Left lung (tissue), 10 donors: ENCODE data around the gene IMP4. TPM values are rescaled to one million over a fixed set of nuclear protein-coding genes. Genes with fewer than 3 reads are reported as not detected.

Experiments used
- ATAC-seq: fragments of 200-7000 bp; cut with Tn5 transposase; one replicate; pipeline ENCODE4 v1.9.1; 2020; ENCODE audit warnings: moderate library complexity
- DNase-seq, 4 donors: peaks; one replicate each; pipeline ENCODE4 v3.0.0-alpha.2; 2013 to 2020
- H3K27ac ChIP-seq, 2 donors: fragments of 200-600 bp; sonication (generic) in 1 of 2; one replicate each; pipeline versions ENCODE4 v1.5.0 to v1.8.0; 2020 to 2021
- H3K27me3 ChIP-seq, 2 donors: fragments of 200-600 bp; sonication (generic) in 1 of 2; one replicate each; pipeline versions ENCODE4 v1.5.0 to v1.8.0; 2020 to 2021
- H3K36me3 ChIP-seq, 2 donors: fragments of 200-600 bp; sonication (generic) in 1 of 2; one replicate each; pipeline versions ENCODE4 v1.5.0 to v1.8.0; 2020 to 2021
- H3K4me1 ChIP-seq, 2 donors: fragments of 200-600 bp; one replicate each; pipeline ENCODE4 v1.8.0; 2021
- H3K4me3 ChIP-seq, 2 donors: fragments of 200-600 bp; sonication (generic) in 1 of 2; one replicate each; pipeline versions ENCODE4 v1.5.0 to v1.8.0; 2020 to 2021; ENCODE audit warnings: mild to moderate bottlenecking in 1 of 2
- H3K9me3 ChIP-seq, 2 donors: fragments of 200-600 bp; sonication (generic) in 1 of 2; one replicate each; pipeline versions ENCODE4 v1.5.0 to v1.8.0; 2020 to 2021
- intact Hi-C, 2 donors: fragments of 100-400 bp; cut with DNase I; formaldehyde crosslinking; loops; one replicate each; pipeline versions ENCODE4 v1.11.2 to v1.14.2; 2022
- polyA plus RNA-seq, 6 donors: library from polyadenylated mRNA; unstranded; fragments of 120-200 nt; gene quantifications; one replicate each; pipeline ENCODE4 v1.2.1, GENCODE V29; 2013; ENCODE audit not compliant: insufficient read length in 6 of 6
- total RNA-seq, 2 donors: library from RNA; stranded (reverse); fragmentation: NEBNext Ultra II Directional; extraction: Animal tissue kit (Norgen Biotek cat#: 25700); gene quantifications; one replicate each; pipeline ENCODE4 v1.2.1, GENCODE V29; 2021
- TF ChIP-seq, protein P1 (sequence below), 2 donors: fragments of 200-600 bp; sonication (generic) in 1 of 2; IDR thresholded peaks; one replicate each; pipeline versions ENCODE4 v1.5.0 to v1.8.0; 2021; ENCODE audit warnings: antibody characterized with exemption in 2 of 2
- donor health status: DM: no; HTN: yes; CAD: no.
- donor health status: DM: no; HTN: no; CAD: no.

IMP4 gene
- total and polyA plus RNA-seq, 8 donors: 29.2 to 82.2 (median 34.3) TPM

DNA sequence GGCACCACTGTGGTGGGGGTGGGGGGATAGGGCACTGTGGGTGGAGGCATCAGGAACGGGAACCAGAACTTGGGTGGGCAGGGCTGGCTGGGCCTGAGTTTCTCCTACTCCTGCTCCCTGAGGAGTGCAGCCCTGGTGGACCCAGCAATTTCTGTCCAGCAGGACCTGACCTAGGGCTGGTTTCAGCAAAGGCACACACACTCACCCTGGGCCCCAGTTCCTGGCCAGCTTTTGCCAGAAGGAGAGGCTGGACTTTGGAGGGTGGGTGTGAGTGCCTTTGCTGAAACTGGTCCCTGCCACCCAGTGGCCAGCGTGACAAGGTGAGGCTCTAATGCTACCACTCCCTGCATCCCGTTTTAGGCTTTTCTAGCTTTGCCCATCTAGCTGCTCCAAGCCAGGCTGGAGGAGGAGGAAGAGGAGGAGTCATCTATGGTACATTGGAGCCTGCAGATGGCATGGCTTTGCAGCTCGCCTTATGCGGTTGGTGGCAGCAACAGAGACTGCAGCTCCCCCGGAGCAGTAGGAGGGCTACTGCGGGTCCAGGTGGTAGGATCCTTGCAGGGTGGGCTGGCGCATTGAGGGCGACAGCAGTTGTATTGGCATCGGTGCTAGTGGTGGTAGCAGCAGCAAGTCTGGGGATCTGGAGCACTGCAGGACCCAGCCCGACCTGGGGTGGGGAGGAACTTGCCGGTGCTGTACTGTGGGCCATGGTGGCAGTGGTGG lies 40.4 kb upstream of the IMP4 start:
- no peak overlapping the region for H3K27ac ChIP-seq
- intact Hi-C loops: no loop called here
- no peaks in the 10 kb centered on the region for H3K9me3 ChIP-seq
- H3K4me1 ChIP-seq: no peaks in the 10 kb centered on the region
- peaks cover 0 to 21% of the 10 kb centered on the region in 2 donors for H3K27me3 ChIP-seq
- H3K4me3 ChIP-seq: no peak overlapping the region
- TF ChIP-seq, protein P1, sequence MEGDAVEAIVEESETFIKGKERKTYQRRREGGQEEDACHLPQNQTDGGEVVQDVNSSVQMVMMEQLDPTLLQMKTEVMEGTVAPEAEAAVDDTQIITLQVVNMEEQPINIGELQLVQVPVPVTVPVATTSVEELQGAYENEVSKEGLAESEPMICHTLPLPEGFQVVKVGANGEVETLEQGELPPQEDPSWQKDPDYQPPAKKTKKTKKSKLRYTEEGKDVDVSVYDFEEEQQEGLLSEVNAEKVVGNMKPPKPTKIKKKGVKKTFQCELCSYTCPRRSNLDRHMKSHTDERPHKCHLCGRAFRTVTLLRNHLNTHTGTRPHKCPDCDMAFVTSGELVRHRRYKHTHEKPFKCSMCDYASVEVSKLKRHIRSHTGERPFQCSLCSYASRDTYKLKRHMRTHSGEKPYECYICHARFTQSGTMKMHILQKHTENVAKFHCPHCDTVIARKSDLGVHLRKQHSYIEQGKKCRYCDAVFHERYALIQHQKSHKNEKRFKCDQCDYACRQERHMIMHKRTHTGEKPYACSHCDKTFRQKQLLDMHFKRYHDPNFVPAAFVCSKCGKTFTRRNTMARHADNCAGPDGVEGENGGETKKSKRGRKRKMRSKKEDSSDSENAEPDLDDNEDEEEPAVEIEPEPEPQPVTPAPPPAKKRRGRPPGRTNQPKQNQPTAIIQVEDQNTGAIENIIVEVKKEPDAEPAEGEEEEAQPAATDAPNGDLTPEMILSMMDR (IDR thresholded peaks at IDR 0.05): no peak
- ATAC-seq (no peak), DNase-seq (peak in 1 of 4 donors; percentile 62)
- no peaks in the 10 kb centered on the region for H3K36me3 ChIP-seq

DNA sequence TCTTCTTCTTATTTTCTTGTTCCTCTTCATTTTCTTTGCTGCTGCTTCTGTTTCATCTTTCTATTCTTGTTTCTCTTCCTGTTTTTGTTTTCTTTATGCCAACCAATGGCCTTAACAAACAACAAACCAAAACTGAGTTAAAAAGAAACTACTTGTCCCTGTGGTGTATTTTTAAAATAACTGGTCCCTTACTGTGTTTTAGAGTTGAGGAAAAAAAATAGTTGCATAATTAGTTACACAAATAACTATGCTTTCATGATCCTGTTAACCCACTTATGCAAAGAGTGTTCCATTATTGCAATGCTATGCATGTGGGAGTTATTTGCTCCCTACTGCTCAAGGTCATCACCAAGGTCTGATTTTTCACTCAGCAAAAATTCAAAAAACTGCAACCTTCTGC lies 39.5 kb upstream of the IMP4 start:
- TF ChIP-seq, protein P1 (IDR thresholded peaks at IDR 0.05): no peak
- intact Hi-C loops: no loop called here

DNA sequence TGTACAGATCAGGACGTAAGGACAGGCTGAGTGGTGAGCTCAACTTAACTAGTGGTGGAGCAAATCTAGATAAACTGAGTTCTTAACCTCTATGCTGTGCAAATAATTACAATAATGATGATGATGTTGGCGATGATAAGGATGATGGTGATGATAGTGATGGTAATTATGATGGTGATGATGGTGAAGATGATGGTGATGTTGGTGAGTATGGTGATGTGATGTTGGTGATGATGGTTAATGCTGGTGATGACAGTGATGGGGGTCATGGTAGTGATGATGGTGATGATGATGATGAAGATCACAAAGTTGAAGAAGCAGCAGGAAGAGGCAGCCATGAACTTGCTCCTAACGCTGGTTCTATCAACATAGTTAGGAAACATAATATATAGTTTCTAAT lies 38.0 kb upstream of the IMP4 start:
- ATAC-seq: no peak
- TF ChIP-seq, protein P1 (IDR thresholded peaks at IDR 0.05): no peak

More for the DNA sequence above, 39.5 kb upstream of the IMP4 start:
- ATAC-seq (no peak), DNase-seq (no peak)
- H3K4me3 ChIP-seq: no peak overlapping the region
- H3K27ac ChIP-seq: no peak overlapping the region
- H3K4me1 ChIP-seq: no peaks in the 10 kb centered on the region
- H3K36me3 ChIP-seq: no peaks in the 10 kb centered on the region
- no peaks in the 10 kb centered on the region for H3K9me3 ChIP-seq
- H3K27me3 ChIP-seq: peaks cover 0 to 13% of the 10 kb centered on the region in 2 donors

DNA sequence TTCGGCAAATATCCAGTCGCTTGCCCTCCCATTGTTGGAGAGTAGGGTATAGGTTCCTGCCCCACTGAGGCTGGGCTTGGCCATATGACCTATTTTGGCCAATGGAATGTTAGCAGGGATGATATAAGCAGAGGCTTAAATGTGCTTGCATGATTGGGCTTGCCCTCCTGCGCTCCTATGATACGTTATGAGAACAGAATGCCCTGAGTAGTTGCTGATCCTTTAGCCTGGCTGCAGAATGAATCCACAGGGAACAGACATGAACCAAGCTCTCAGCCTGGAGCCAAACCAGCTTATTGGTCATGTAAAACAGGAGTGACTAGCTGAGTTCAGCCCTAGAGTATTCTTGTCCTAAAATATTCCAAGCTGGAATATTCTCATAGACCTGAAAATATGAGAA lies 34.8 kb upstream of the IMP4 start:
- DNase-seq (no peak), ATAC-seq (no peak)
- Histone ChIP-seq H3K9me3 (no peaks in the 10 kb centered on the region), H3K27me3 (peaks cover 0 to 8% of the 10 kb centered on the region in 2 donors), H3K4me1 (no peaks in the 10 kb centered on the region), H3K4me3 (no peak overlapping the region), H3K36me3 (no peaks in the 10 kb centered on the region), H3K27ac (no peak overlapping the region)
- TF ChIP-seq, protein P1 (IDR thresholded peaks at IDR 0.05): no peak
- intact Hi-C loops: no loop called here

More for the DNA sequence above, 38.0 kb upstream of the IMP4 start:
- Histone ChIP-seq H3K4me1 (no peaks in the 10 kb centered on the region), H3K27ac (no peak overlapping the region), H3K9me3 (no peaks in the 10 kb centered on the region), H3K36me3 (no peaks in the 10 kb centered on the region), H3K27me3 (peaks cover 0 to 20% of the 10 kb centered on the region in 2 donors), H3K4me3 (no peak overlapping the region)
- no peak for DNase-seq
- intact Hi-C loops: no loop called here

DNA sequence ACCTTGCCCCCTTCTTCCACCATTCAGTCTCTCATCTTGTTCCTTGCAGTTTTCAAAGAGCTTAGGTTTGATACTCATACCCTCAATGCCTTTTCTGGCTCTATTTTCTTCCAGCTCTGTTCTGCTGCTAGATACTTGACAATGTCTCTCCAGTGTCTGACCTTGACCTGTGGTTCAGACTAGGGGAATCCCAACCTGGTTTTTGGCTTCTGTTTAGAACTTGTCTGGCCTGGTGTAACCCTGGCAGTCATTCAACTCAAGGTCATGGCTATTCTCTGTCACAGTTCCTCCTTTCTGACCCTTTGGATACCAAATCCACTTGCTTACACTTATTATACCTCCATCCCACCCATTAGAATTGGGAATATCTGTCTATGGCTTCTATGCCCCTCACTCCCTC lies 31.8 kb upstream of the IMP4 start:
- TF ChIP-seq, protein P1 (IDR thresholded peaks at IDR 0.05): no peak
- intact Hi-C loops: no loop called here
- H3K27ac ChIP-seq: no peak overlapping the region
- ATAC-seq: no peak
- no peak overlapping the region for H3K4me3 ChIP-seq
- peaks cover 0 to 29% of the 10 kb centered on the region in 2 donors for H3K27me3 ChIP-seq
- no peaks in the 10 kb centered on the region for H3K36me3 ChIP-seq
- DNase-seq: no peak
- H3K4me1 ChIP-seq: no peaks in the 10 kb centered on the region
- H3K9me3 ChIP-seq: no peaks in the 10 kb centered on the region
